ENCODE data around the gene CYP4A22.
"Not testable (repeated sequence)": the region's sequence is repeated elsewhere in the genome, so short reads cannot be mapped to it uniquely, and the experiment has no call there.

The CYP4A22 gene

GRCh38 chr1:47143654-47144053 lies 6.4 kb downstream of the CYP4A22 start:
- in situ Hi-C loops (cut with HindIII; ENCODE audit: low sequenced_read_pairs); DNase-seq (ENCODE audit: low read depth, low spot score): not testable (repeated sequence)
- peak; percentile 42 for TF ChIP-seq CTCF (IDR thresholded peaks at IDR 0.05; ENCODE audit: low read depth, low read length)

GRCh38 chr1:47146495-47146894 lies 9.3 kb downstream of the CYP4A22 start:
- H3K4me3 ChIP-seq (ENCODE audit: low read depth, low read length); DNase-seq (ENCODE audit: low read depth, low spot score); in situ Hi-C loops (cut with HindIII; ENCODE audit: low sequenced_read_pairs): not testable (repeated sequence)

More at GRCh38 chr1:47143654-47144053, 6.4 kb downstream of the CYP4A22 start:
- H3K4me3 ChIP-seq (ENCODE audit: low read depth, low read length), result not testable (repeated sequence)

- TF ChIP-seq CTCF (IDR thresholded peaks at IDR 0.05; ENCODE audit: low read depth, low read length), result no peak
- H3K4me3 ChIP-seq (ENCODE audit: low read depth, low read length), result no peak overlapping the region
- in situ Hi-C loops (cut with HindIII; ENCODE audit: low sequenced_read_pairs), result no loop called here
- no peak for DNase-seq (ENCODE audit: low read depth, low spot score)
Measured at GRCh38 chr1:47147047-47147785, 10.0 kb downstream of the CYP4A22 start.

- H3K4me3 ChIP-seq (ENCODE audit: low read depth, low read length); in situ Hi-C loops (cut with HindIII; ENCODE audit: low sequenced_read_pairs); DNase-seq (ENCODE audit: low read depth, low spot score): not testable (repeated sequence)
Measured at GRCh38 chr1:47149162-47149561, 11.9 kb downstream of the CYP4A22 start.

GRCh38 chr1:47156457-47156856 lies 19.2 kb downstream of the CYP4A22 start:
- in situ Hi-C loops (cut with HindIII; ENCODE audit: low sequenced_read_pairs); H3K4me3 ChIP-seq (ENCODE audit: low read depth, low read length); DNase-seq (ENCODE audit: low read depth, low spot score): not testable (repeated sequence)

- H3K4me3 ChIP-seq (ENCODE audit: low read depth, low read length); DNase-seq (ENCODE audit: low read depth, low spot score); in situ Hi-C loops (cut with HindIII; ENCODE audit: low sequenced_read_pairs): not testable (repeated sequence)
Measured at GRCh38 chr1:47157957-47158356, 20.7 kb downstream of the CYP4A22 start.

- no peak for TF ChIP-seq CTCF (IDR thresholded peaks at IDR 0.05; ENCODE audit: low read depth, low read length)
- in situ Hi-C loops (cut with HindIII; ENCODE audit: low sequenced_read_pairs), result no loop called here
- no peak for DNase-seq (ENCODE audit: low read depth, low spot score)
- H3K4me3 ChIP-seq (ENCODE audit: low read depth, low read length), result no peak overlapping the region
Measured at GRCh38 chr1:47160716-47161115, 23.5 kb downstream of the CYP4A22 start.

GRCh38 chr1:47161298-47162040 lies 24.2 kb downstream of the CYP4A22 start:
- no peak overlapping the region for H3K4me3 ChIP-seq (ENCODE audit: low read depth, low read length)
- no peak for DNase-seq (ENCODE audit: low read depth, low spot score)
- TF ChIP-seq CTCF (IDR thresholded peaks at IDR 0.05; ENCODE audit: low read depth, low read length), result no peak
- in situ Hi-C loops (cut with HindIII; ENCODE audit: low sequenced_read_pairs), result no loop called here
